Measurements from ENCODE around the gene POU3F1.

Gene POU3F1

GRCh38 chr1:38004284-38005108 lies 42.1 kb downstream of the POU3F1 start:
- no peak for DNase-seq (ENCODE audit: low read depth in 3 of 3)

GRCh38 chr1:38003261-38004250 lies 43.0 kb downstream of the POU3F1 start:
- DNase-seq (ENCODE audit: low read depth in 3 of 3): no peak

GRCh38 chr1:38000529-38001455 lies 45.8 kb downstream of the POU3F1 start:
- no peak for DNase-seq (ENCODE audit: low read depth in 3 of 3)

GRCh38 chr1:38000233-38000528 lies 46.4 kb downstream of the POU3F1 start:
- no peak for DNase-seq (ENCODE audit: low read depth in 3 of 3)

GRCh38 chr1:37999430-38000232 lies 47.0 kb downstream of the POU3F1 start:
- no peak for DNase-seq (ENCODE audit: low read depth in 3 of 3)

- no peak for DNase-seq (ENCODE audit: low read depth in 3 of 3)
Observed at GRCh38 chr1:37998913-37999429, 47.6 kb downstream of the POU3F1 start.

GRCh38 chr1:37998089-37998808 lies 48.3 kb downstream of the POU3F1 start:
- DNase-seq (ENCODE audit: low read depth in 3 of 3): no peak

- no peak for DNase-seq (ENCODE audit: low read depth in 3 of 3)
Observed at GRCh38 chr1:37997256-37998088, 49.1 kb downstream of the POU3F1 start.

GRCh38 chr1:37995751-37996345 lies 50.7 kb downstream of the POU3F1 start:
- DNase-seq (ENCODE audit: low read depth in 3 of 3): no peak

GRCh38 chr1:37994886-37995566 lies 51.6 kb downstream of the POU3F1 start:
- no peak for DNase-seq (ENCODE audit: low read depth in 3 of 3)
